Liver (tissue), 9 donors: ENCODE results near the gene NCAM2. TPM values are rescaled to one million over a fixed set of nuclear protein-coding genes. Genes with fewer than 3 reads are reported as not detected.

Source experiments
- DNase-seq: peaks from one replicate; pipeline ENCODE4 v3.0.0-alpha.2; 2017; ENCODE audit warnings: low spot score
- H3K27ac ChIP-seq, 2 donors: one replicate each; pipeline ENCODE4 v1.7.0; 2013; ENCODE audit warnings: inconsistent platforms in 2 of 2, low read length in 2 of 2, control low read depth in 1 of 2, low read depth in 1 of 2, mild to moderate bottlenecking in 1 of 2
- H3K27me3 ChIP-seq, 4 donors: one replicate each; pipeline versions ENCODE4 v1.6.1 to v1.7.0; 2013; ENCODE audit warnings: low read length in 3 of 4, inconsistent platforms in 1 of 4, mild to moderate bottlenecking in 1 of 4, moderate library complexity in 1 of 4; ENCODE audit not compliant: control insufficient read depth in 4 of 4, insufficient read depth in 4 of 4
- H3K36me3 ChIP-seq, 4 donors: one replicate each; pipeline versions ENCODE4 v1.6.1 to v1.7.0; 2013; ENCODE audit warnings: low read length in 3 of 4, mild to moderate bottlenecking in 3 of 4, low read depth in 1 of 4, moderate library complexity in 1 of 4; ENCODE audit not compliant: control insufficient read depth in 4 of 4, insufficient read depth in 3 of 4
- H3K4me1 ChIP-seq, 4 donors: one replicate each; pipeline versions ENCODE4 v1.6.1 to v1.7.0; 2013; ENCODE audit warnings: low read length in 3 of 4, mild to moderate bottlenecking in 3 of 4, moderate library complexity in 1 of 4; ENCODE audit not compliant: control insufficient read depth in 4 of 4, insufficient read depth in 4 of 4
- H3K4me3 ChIP-seq, 3 donors: one replicate each; pipeline versions ENCODE4 v1.6.1 to v1.7.0; 2013; ENCODE audit warnings: low read length in 3 of 3, control low read depth in 1 of 3, low read depth in 1 of 3, mild to moderate bottlenecking in 1 of 3
- H3K9ac ChIP-seq, 2 donors: one replicate each; pipeline ENCODE4 v1.7.0; 2013; ENCODE audit warnings: low read length in 2 of 2, mild to moderate bottlenecking in 2 of 2, moderate library complexity in 2 of 2, control low read depth in 1 of 2, low read depth in 1 of 2
- H3K9me3 ChIP-seq, 4 donors: one replicate each; pipeline versions ENCODE4 v1.6.1 to v1.7.0; 2013; ENCODE audit warnings: low read length in 3 of 4; ENCODE audit not compliant: control insufficient read depth in 4 of 4
- ATF3 ChIP-seq: IDR thresholded peaks from 2 replicates; pipeline ENCODE4 v1.6.1; 2016; ENCODE audit warnings: antibody characterized with exemption
- EGR1 ChIP-seq, 2 donors: IDR thresholded peaks; 2 replicates each; pipeline ENCODE4 v1.6.1; 2016 to 2018; ENCODE audit warnings: antibody characterized with exemption in 2 of 2, low read depth in 2 of 2
- FOXA1 ChIP-seq: IDR thresholded peaks from 2 replicates; pipeline ENCODE4 v1.6.1; 2016; ENCODE audit warnings: antibody characterized with exemption
- FOXA2 ChIP-seq: IDR thresholded peaks from 2 replicates; pipeline ENCODE4 v1.6.1; 2016; ENCODE audit warnings: antibody characterized with exemption
- GABPA ChIP-seq, 2 donors: IDR thresholded peaks in 1 of 2; conservative IDR thresholded peaks in 1 of 2; 2 replicates each; pipeline ENCODE4 v1.6.1; 2016; ENCODE audit warnings: antibody characterized with exemption in 2 of 2, mild to moderate bottlenecking in 1 of 2, moderate library complexity in 1 of 2
- HNF4A ChIP-seq, 2 donors: conservative IDR thresholded peaks; 2 replicates each; pipeline ENCODE4 v1.6.1; 2016; ENCODE audit warnings: antibody characterized with exemption in 2 of 2, mild to moderate bottlenecking in 2 of 2
- HNF4G ChIP-seq: IDR thresholded peaks from 2 replicates; pipeline ENCODE4 v1.6.1; 2016; ENCODE audit warnings: antibody characterized with exemption
- JUND ChIP-seq, 2 donors: IDR thresholded peaks; 2 replicates each; pipeline ENCODE4 v1.6.1; 2016; ENCODE audit warnings: antibody characterized with exemption in 2 of 2
- MAX ChIP-seq: IDR thresholded peaks from 2 replicates; pipeline ENCODE4 v1.6.1; 2016; ENCODE audit warnings: antibody characterized with exemption
- NR2F2 ChIP-seq: IDR thresholded peaks from 2 replicates; pipeline ENCODE4 v1.6.1; 2016; ENCODE audit warnings: antibody characterized with exemption
- RAD21 ChIP-seq, 2 donors: IDR thresholded peaks; 2 replicates each; pipeline ENCODE4 v1.6.1; 2016; ENCODE audit warnings: antibody characterized with exemption in 2 of 2, mild to moderate bottlenecking in 2 of 2
- RXRA ChIP-seq, 2 donors: IDR thresholded peaks; 2 replicates each; pipeline ENCODE4 v1.6.1; 2017 to 2018; ENCODE audit warnings: antibody characterized with exemption in 2 of 2, mild to moderate bottlenecking in 1 of 2
- SP1 ChIP-seq: IDR thresholded peaks from 2 replicates; pipeline ENCODE4 v1.6.1; 2018; ENCODE audit warnings: antibody characterized with exemption, mild to moderate bottlenecking
- TAF1 ChIP-seq: conservative IDR thresholded peaks from 2 replicates; pipeline ENCODE4 v1.6.1; 2016; ENCODE audit warnings: antibody characterized with exemption, mild to moderate bottlenecking
- YY1 ChIP-seq: IDR thresholded peaks from 2 replicates; pipeline ENCODE4 v1.6.1; 2016; ENCODE audit warnings: antibody characterized with exemption, mild to moderate bottlenecking
- ZBTB33 ChIP-seq: IDR thresholded peaks from 2 replicates; pipeline ENCODE4 v1.6.1; 2016; ENCODE audit warnings: antibody characterized with exemption
- WGBS: extraction: QIAGEN DNeasy Blood & Tissue Kit; methylation state at CpG from one replicate; pipeline ENCODE4 v1.1.7; 2013; 5-methylcytosine and 5-hydroxymethylcytosine counted together
- polyA plus RNA-seq, 2 donors: library from polyadenylated mRNA; stranded (reverse) in 1 of 2; unstranded in 1 of 2; fragments of 200-250 nt in 1 of 2; fragments of >200 nt in 1 of 2; fragmentation: Nextera tagmentation in 1 of 2; extraction: Ambion mirVana in 1 of 2; gene quantifications; one replicate each; pipeline versions ENCODE4 v1.2.1 to v1.2.3, GENCODE V29; 2013 to 2015
- total RNA-seq, 2 donors: library from RNA; depleted of rRNA; stranded (reverse); fragments of >200 nt; gene quantifications; one replicate each; pipeline ENCODE4 v1.2.3, GENCODE V29; 2014
- TF ChIP-seq, protein P1 (sequence below): IDR thresholded peaks from 2 replicates; pipeline ENCODE4 v1.6.1; 2016; ENCODE audit warnings: antibody characterized with exemption, mild to moderate bottlenecking
- TF ChIP-seq, protein P2 (sequence below): fragments of 150-350 bp; IDR thresholded peaks from 2 replicates; pipeline ENCODE4 v1.5.1; 2017; ENCODE audit warnings: improper control_type of control experiment, low read depth, low read length; ENCODE audit not compliant: missing input control
- donor health status: healthy.
- donor health status: healthy.
- donor health status: healthy.
- donor health status: healthy.
- donor health status: healthy.

NCAM2 gene
- total and polyA plus RNA-seq, 4 donors: 0.06 to 0.51 (median 0.24) TPM

DNA sequence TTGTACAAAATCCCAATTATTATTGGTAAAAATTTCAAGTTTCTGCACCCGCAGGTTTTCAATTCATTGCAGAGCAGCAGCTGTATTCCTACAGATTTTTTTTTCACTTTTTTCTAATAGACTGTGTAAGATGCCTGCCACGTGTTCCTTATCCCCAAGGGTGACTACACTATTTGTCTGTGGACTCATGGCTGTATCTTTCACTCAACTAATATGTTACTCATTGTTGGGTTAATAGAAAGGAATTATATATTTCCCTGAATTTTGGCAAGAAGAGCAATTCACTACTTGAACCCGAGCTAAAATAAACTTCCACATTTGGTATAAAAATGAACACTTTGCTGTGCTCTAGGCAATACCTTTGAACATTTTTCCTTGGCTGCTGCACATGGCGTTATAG, 158.7 kb downstream of the NCAM2 start:
- H3K4me1 ChIP-seq: no peaks in the 10 kb centered on the region

More for the DNA sequence above, 158.7 kb downstream of the NCAM2 start:
- H3K4me3 ChIP-seq: no peak overlapping the region
- H3K9me3 ChIP-seq: no peaks in the 10 kb centered on the region
- 61% methylated on average over 4 of the region's 4 CpGs for WGBS
- H3K27me3 ChIP-seq: no peaks in the 10 kb centered on the region
- no peak overlapping the region for H3K9ac ChIP-seq
- no peak for DNase-seq
- TF ChIP-seq SP1 (no peak), FOXA2 (no peak), TAF1 (no peak), EGR1 (IDR thresholded peaks at IDR 0.05; ENCODE audit: low read depth in 2 of 2) (no peak), RAD21 (IDR thresholded peaks at IDR 0.05) (no peak), HNF4A (conservative IDR thresholded peaks at IDR 0.05) (no peak), MAX (no peak), FOXA1 (no peak), YY1 (no peak), JUND (IDR thresholded peaks at IDR 0.05) (no peak), ATF3 (no peak), HNF4G (no peak), ZBTB33 (no peak), RXRA (IDR thresholded peaks at IDR 0.05) (no peak), NR2F2 (no peak), GABPA (IDR thresholded peaks at IDR 0.05 in 1 of 2, conservative IDR thresholded peaks at IDR 0.05 in 1 of 2) (no peak)
- TF ChIP-seq, protein P1, sequence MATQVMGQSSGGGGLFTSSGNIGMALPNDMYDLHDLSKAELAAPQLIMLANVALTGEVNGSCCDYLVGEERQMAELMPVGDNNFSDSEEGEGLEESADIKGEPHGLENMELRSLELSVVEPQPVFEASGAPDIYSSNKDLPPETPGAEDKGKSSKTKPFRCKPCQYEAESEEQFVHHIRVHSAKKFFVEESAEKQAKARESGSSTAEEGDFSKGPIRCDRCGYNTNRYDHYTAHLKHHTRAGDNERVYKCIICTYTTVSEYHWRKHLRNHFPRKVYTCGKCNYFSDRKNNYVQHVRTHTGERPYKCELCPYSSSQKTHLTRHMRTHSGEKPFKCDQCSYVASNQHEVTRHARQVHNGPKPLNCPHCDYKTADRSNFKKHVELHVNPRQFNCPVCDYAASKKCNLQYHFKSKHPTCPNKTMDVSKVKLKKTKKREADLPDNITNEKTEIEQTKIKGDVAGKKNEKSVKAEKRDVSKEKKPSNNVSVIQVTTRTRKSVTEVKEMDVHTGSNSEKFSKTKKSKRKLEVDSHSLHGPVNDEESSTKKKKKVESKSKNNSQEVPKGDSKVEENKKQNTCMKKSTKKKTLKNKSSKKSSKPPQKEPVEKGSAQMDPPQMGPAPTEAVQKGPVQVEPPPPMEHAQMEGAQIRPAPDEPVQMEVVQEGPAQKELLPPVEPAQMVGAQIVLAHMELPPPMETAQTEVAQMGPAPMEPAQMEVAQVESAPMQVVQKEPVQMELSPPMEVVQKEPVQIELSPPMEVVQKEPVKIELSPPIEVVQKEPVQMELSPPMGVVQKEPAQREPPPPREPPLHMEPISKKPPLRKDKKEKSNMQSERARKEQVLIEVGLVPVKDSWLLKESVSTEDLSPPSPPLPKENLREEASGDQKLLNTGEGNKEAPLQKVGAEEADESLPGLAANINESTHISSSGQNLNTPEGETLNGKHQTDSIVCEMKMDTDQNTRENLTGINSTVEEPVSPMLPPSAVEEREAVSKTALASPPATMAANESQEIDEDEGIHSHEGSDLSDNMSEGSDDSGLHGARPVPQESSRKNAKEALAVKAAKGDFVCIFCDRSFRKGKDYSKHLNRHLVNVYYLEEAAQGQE: no peak
- TF ChIP-seq, protein P2, sequence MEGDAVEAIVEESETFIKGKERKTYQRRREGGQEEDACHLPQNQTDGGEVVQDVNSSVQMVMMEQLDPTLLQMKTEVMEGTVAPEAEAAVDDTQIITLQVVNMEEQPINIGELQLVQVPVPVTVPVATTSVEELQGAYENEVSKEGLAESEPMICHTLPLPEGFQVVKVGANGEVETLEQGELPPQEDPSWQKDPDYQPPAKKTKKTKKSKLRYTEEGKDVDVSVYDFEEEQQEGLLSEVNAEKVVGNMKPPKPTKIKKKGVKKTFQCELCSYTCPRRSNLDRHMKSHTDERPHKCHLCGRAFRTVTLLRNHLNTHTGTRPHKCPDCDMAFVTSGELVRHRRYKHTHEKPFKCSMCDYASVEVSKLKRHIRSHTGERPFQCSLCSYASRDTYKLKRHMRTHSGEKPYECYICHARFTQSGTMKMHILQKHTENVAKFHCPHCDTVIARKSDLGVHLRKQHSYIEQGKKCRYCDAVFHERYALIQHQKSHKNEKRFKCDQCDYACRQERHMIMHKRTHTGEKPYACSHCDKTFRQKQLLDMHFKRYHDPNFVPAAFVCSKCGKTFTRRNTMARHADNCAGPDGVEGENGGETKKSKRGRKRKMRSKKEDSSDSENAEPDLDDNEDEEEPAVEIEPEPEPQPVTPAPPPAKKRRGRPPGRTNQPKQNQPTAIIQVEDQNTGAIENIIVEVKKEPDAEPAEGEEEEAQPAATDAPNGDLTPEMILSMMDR: no peak
- H3K36me3 ChIP-seq: no peaks in the 10 kb centered on the region
- no peak overlapping the region for H3K27ac ChIP-seq
